IPS DF 4.7 (cell line): ENCODE measurements around the gene FAM171A1.
"Not testable (repeated sequence)": the region's sequence is repeated elsewhere in the genome, so short reads cannot be mapped to it uniquely, and the experiment has no call there.

Experiments used
- DNase-seq: peaks from one replicate; pipeline ENCODE4 v3.0.0-alpha.2; 2013; ENCODE audit warnings: low spot score; ENCODE audit errors: extremely low read depth

The FAM171A1 gene

GRCh38 chr10:15344876-15345285, 26.2 kb downstream of the FAM171A1 start:
- DNase-seq, result no peak

DNA sequence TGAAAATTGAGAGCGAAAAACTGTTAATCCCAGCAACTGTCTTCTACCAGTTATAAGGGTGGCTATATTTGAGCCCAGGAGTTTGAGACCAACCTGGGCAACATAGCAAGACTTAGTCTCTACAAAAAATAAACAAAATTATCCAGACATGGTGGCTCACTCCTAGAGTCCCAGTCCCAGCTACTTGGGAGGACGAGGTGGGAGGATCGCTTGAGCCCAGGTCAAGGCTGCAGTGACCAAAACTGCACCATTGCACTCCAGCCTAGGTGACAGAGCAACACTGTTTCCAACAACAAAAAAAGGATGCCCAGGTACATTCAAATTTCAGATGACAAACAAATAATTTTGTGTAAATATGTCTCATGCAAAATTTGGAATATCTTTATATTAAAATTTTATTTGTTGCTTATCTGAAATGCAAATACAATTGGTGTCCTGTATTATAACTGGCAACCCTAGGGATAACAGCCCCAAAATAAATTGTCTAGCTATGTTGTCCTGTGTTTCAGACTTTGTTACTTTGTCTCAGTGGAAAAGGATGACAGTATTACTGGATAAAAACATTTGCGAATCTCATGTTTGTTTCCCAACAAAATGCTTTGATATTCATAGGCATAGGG, 26.7 kb downstream of the FAM171A1 start:
- DNase-seq, result no peak

- no peak for DNase-seq
These were observed 28.1 kb downstream of the FAM171A1 start for GRCh38 chr10:15342970-15343369.

- DNase-seq, result no peak
These were observed 29.5 kb downstream of the FAM171A1 start for GRCh38 chr10:15341502-15342128.

- no peak for DNase-seq
These were observed 31.2 kb downstream of the FAM171A1 start for GRCh38 chr10:15339892-15340291.

GRCh38 chr10:15337441-15337923, 33.6 kb downstream of the FAM171A1 start:
- DNase-seq, result not testable (repeated sequence)

- no peak for DNase-seq
These were observed 34.9 kb downstream of the FAM171A1 start for GRCh38 chr10:15336211-15336610.

- no peak for DNase-seq
These were observed 35.6 kb downstream of the FAM171A1 start for GRCh38 chr10:15335508-15335907.

- DNase-seq, result no peak
These were observed 36.3 kb downstream of the FAM171A1 start for GRCh38 chr10:15334650-15335323.

GRCh38 chr10:15333909-15334649, 37.0 kb downstream of the FAM171A1 start:
- DNase-seq, result no peak

GRCh38 chr10:15333181-15333580, 37.9 kb downstream of the FAM171A1 start:
- DNase-seq, result not testable (repeated sequence)

DNA sequence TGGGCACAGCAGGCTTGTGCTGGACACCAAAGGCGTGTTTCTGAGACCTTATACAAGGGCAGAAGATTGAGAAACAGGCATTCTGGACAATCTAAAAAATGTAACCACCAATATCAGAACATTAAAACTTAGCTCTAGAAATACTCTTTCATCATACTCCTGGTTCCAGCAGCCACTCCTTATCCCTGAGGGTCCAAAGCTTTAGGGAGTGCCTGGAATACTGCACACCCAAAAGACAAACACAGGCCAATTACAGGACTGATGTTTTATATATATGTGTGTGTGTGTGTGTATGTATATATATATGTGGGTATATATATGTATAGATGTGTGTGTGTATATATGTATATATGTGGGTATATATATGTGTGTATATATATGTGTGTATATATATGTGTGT, 39.6 kb downstream of the FAM171A1 start:
- DNase-seq, result no peak

DNA sequence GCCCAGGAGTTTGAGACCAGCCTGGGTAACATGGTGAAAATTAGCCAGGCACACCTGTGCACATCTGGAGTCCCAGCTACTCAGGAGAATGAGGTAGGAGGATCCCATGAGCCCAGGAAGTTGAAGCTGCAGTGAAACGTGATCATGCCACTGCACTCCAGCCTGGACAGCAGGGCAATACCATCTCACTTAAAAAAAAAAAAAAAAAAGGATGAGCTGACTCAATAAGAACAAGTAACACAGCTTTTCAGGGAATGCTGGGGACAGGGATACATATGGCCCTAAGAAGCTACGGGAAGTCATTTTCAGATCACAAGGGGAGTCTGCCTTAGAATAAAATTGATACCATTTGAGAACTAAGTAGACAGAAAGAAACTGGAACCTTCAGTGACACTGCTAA, 41.7 kb downstream of the FAM171A1 start:
- no peak for DNase-seq

DNA sequence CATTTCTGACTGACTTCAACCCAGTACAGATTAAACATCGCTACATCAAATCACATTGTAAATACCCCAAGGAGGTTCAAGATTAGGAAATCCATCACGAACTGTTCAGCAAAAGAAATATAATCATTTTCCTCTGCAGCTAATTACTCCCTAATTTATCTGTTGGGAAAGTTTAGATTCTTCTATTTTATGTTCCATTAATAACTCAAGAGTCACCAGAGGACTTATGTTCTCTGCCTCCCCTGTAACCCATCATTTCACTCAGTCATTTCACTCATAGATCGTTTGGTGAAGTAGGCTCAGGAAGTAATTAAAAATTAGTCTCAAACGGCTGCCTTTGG, 45.2 kb downstream of the FAM171A1 start:
- DNase-seq, result no peak

- DNase-seq, result no peak
These were observed 45.7 kb downstream of the FAM171A1 start for GRCh38 chr10:15325243-15325943.

DNA sequence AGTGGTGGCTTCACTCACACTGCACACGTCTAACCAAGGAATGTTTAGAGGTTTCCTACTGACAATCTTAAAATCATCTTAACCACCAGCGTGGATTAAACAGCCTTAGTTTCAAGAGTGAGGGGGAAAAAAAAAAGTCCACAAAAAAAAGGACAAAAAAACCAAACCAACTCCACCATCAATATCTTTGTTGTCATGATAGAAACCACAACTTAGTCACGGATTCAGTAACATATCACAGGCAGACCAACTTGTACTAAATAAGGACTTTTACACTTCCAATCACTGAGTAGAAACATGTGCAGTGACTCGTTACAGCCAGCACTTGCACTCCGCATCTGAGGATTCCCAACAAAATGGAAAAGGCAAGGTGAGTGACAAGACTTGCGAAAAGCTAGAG, 46.5 kb downstream of the FAM171A1 start:
- no peak for DNase-seq

- DNase-seq, result no peak
These were observed 47.0 kb downstream of the FAM171A1 start for GRCh38 chr10:15324113-15324512.

- no peak for DNase-seq
These were observed 48.7 kb downstream of the FAM171A1 start for GRCh38 chr10:15322356-15322755.

DNA sequence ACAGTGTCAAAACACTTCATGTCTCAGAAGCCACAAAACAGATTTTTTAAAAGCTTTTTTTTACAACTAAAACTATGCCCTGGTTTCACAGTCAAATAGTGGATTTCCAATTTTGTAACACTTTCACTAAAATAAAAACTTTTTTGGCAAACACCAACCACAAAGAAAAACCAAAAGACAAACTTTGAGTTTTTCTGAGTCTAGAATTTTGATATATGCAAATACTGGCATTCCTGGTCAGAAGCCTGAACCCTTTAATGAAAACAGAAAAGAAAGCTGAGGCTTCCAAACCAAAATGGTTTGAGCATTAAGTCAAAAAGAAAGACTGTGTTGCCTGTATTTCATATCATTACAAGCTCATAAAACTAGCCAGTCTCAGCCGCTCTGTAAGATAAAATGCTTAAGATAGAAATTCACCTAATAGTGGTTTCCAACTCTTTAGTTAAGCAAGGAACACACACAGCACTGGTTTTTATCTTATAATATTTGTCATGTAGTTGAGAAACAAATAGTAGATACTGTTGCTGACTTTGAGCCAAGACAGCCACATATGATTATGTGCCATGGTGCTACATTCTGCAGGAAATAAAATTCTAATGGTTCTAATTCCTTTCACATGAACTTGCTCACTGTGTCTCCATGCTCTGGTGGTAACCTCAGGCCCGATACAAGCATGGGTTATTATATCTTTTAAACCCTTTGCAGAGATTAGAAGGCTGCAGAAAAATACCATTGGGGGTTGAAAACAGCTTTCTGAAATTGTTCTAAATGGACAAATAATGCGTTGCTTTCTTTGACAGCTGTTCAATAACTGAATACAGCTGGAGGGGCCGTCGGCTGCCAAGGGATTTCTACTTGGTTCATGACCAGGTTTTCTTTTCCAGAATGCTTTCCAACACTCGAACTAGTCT, 49.4 kb downstream of the FAM171A1 start:
- no peak for DNase-seq

- no peak for DNase-seq
These were observed 50.4 kb downstream of the FAM171A1 start for GRCh38 chr10:15320522-15321203.
